Endothelial cell of umbilical vein (primary cell): ENCODE results near the gene CLINT1. TPM values are rescaled to one million over a fixed set of nuclear protein-coding genes. Genes with fewer than 3 reads are reported as not detected.

Experiments
- BruUV-seq: library from RNA; stranded (reverse); fragments of 400-500 nt; replicated peaks from 2 replicates; lab custom pipeline; 2021; lab: Mats Ljungman, UMichigan
- CTCF ChIA-PET: fragments of 300-600, 350-600 bp; sonication (Branson Sonifier 250); formaldehyde crosslinking; loops from one replicate; lab custom pipeline; 2021; ENCODE audit warnings: antibody characterized with exemption, inconsistent platforms; lab: Charles Lee
- POLR2A ChIA-PET: fragments of 300-600, 350-600 bp; sonication (Branson Sonifier 250); formaldehyde crosslinking; loops from one replicate; lab custom pipeline; 2021; ENCODE audit warnings: antibody characterized with exemption, inconsistent platforms; lab: Charles Lee
- DNase-seq: peaks from one replicate; pipeline ENCODE4 v3.0.0-alpha.2; 2011; ENCODE audit warnings: low read depth, low spot score
- FAIRE-seq: peaks from 2 replicates; lab custom pipeline; 2011; peaks lifted over from hg19 to GRCh38; lab: Jason Lieb, UNC
- H2AFZ ChIP-seq: 2 replicates; pipeline ENCODE4 v1.6.0; 2012; ENCODE audit warnings: low read depth, low read length, control low read depth, inconsistent platforms
- H3K27ac ChIP-seq: 2 replicates; pipeline ENCODE4 v1.5.1; 2011; ENCODE audit warnings: low read depth, mild to moderate bottlenecking, control low read depth, low read length, moderate library complexity; ENCODE audit not compliant: insufficient read depth
- H3K27me3 ChIP-seq, 2 experiments: 2 replicates each; pipeline versions ENCODE4 v1.6.0 to v1.6.1; 2011; ENCODE audit warnings: low read length in 2 of 2, mixed read lengths in 1 of 2; ENCODE audit not compliant: control insufficient read depth in 2 of 2, insufficient read depth in 2 of 2
- H3K36me3 ChIP-seq, 2 experiments: 2 replicates in 1 of 2; 3 replicates in 1 of 2; pipeline ENCODE4 v1.5.1; 2011; ENCODE audit warnings: low read length in 2 of 2, mild to moderate bottlenecking in 1 of 2, moderate library complexity in 1 of 2; ENCODE audit not compliant: control insufficient read depth in 2 of 2, insufficient read depth in 2 of 2; ENCODE audit errors: extremely low read depth in 1 of 2
- H3K4me1 ChIP-seq: 3 replicates; pipeline ENCODE4 v1.5.1; 2011; ENCODE audit warnings: mild to moderate bottlenecking, low read length; ENCODE audit not compliant: control insufficient read depth, insufficient read depth; ENCODE audit errors: extremely low read depth
- H3K4me2 ChIP-seq: 2 replicates; pipeline ENCODE4 v1.6.1; 2011; ENCODE audit warnings: low read length, control low read depth, mixed read lengths; ENCODE audit not compliant: insufficient read depth
- H3K4me3 ChIP-seq, 3 experiments: fragments of 200-600 bp in 1 of 3; sonication (generic), shearing (Covaris generic) in 1 of 3; replicated peaks in 1 of 3; 2 replicates each; pipeline ENCODE4 v1.5.1; 2011 to 2016; ENCODE audit warnings: control low read depth in 3 of 3, low read length in 3 of 3, mild to moderate bottlenecking in 2 of 3, inconsistent platforms in 1 of 3, low read depth in 1 of 3, moderate library complexity in 1 of 3; ENCODE audit not compliant: insufficient read depth in 1 of 3
- H3K79me2 ChIP-seq: 2 replicates; pipeline ENCODE4 v1.6.0; 2012; ENCODE audit warnings: low read length, inconsistent platforms; ENCODE audit not compliant: control insufficient read depth, insufficient read depth
- H3K9ac ChIP-seq: replicated peaks from 2 replicates; pipeline ENCODE3; 2011; ENCODE audit warnings: low read length, control low read depth; ENCODE audit not compliant: insufficient read depth; ENCODE audit errors: extremely low read depth
- H3K9me1 ChIP-seq: replicated peaks from 3 replicates; pipeline ENCODE4 v1.6.0; 2011; ENCODE audit warnings: mild to moderate bottlenecking, low read length; ENCODE audit not compliant: control insufficient read depth, insufficient read depth; ENCODE audit errors: extremely low read depth
- H3K9me3 ChIP-seq: replicated peaks from 2 replicates; pipeline ENCODE4 v1.5.1; 2012; ENCODE audit warnings: low read length, inconsistent platforms; ENCODE audit not compliant: control insufficient read depth, insufficient read depth
- H4K20me1 ChIP-seq: replicated peaks from 2 replicates; pipeline ENCODE3; 2011; ENCODE audit warnings: mild to moderate bottlenecking, low read length; ENCODE audit not compliant: control insufficient read depth, insufficient read depth; ENCODE audit errors: extremely low read depth
- CTCF ChIP-seq, 2 donors: IDR thresholded peaks; 1 replicate in 1 of 2; 2 replicates in 1 of 2; pipeline ENCODE4 v1.5.1; 2011; ENCODE audit warnings: low read length in 2 of 2, mild to moderate bottlenecking in 2 of 2, moderate library complexity in 2 of 2, control low read depth in 1 of 2, inconsistent platforms in 1 of 2, low read depth in 1 of 2; ENCODE audit not compliant: insufficient read depth in 1 of 2; ENCODE audit errors: extremely low read depth in 1 of 2
- EZH2 ChIP-seq: IDR thresholded peaks from 2 replicates; pipeline ENCODE4 v1.6.1; 2012; ENCODE audit warnings: borderline replicate concordance, low read depth, mild to moderate bottlenecking, moderate library complexity, low read length, inconsistent platforms; ENCODE audit not compliant: severe bottlenecking
- FOS ChIP-seq: IDR thresholded peaks from 2 replicates; pipeline ENCODE4 v1.6.1; 2011; ENCODE audit warnings: mild to moderate bottlenecking, low read length, moderate library complexity, borderline replicate concordance; ENCODE audit not compliant: insufficient read depth
- GATA2 ChIP-seq: IDR thresholded peaks from 2 replicates; pipeline ENCODE4 v1.7.0; 2011; ENCODE audit warnings: low read depth, mild to moderate bottlenecking, moderate library complexity, mixed read lengths, low read length; ENCODE audit not compliant: insufficient read length, insufficient read depth
- JUN ChIP-seq: IDR thresholded peaks from 2 replicates; pipeline ENCODE4 v1.6.1; 2011; ENCODE audit warnings: borderline replicate concordance, low read depth; ENCODE audit not compliant: insufficient read length, insufficient read depth
- MAX ChIP-seq: IDR thresholded peaks from 2 replicates; pipeline ENCODE4 v1.6.1; 2011; ENCODE audit not compliant: insufficient read depth, insufficient read length
- MYC ChIP-seq: IDR thresholded peaks from one replicate; pipeline ENCODE4 v1.6.1; 2011; ENCODE audit warnings: mild to moderate bottlenecking, low read depth, low read length
- POLR2A ChIP-seq: IDR thresholded peaks from 2 replicates; pipeline ENCODE4 v1.6.1; 2012; ENCODE audit warnings: low read depth, mild to moderate bottlenecking, control low read depth, low read length
- POLR2AphosphoS5 ChIP-seq: IDR thresholded peaks from 2 replicates; pipeline ENCODE4 v1.6.1; 2012; ENCODE audit warnings: low read depth, mild to moderate bottlenecking, control low read depth, low read length, moderate library complexity; ENCODE audit not compliant: insufficient read depth
- dilution Hi-C: fragments of 300-500 bp; cut with MboI; formaldehyde crosslinking; loops from one replicate; pipeline ENCODE4 v1.15.0; 2019; ENCODE audit warnings: low sequenced_read_pairs; ENCODE audit not compliant: extremely low pct_ligation_motif_present
- intact Hi-C: fragments of 100-400 bp; cut with micrococcal nuclease; formaldehyde crosslinking; loops from one replicate; pipeline ENCODE4 v1.10.0; 2022
- polyA plus RNA-seq, 4 experiments: library from polyadenylated mRNA; depleted of rRNA in 3 of 4; stranded (reverse) in 3 of 4; unstranded in 1 of 4; fragments of >200 nt; gene quantifications; 2 replicates each; pipeline versions ENCODE4 v1.2.1 to v1.2.3, GENCODE V29; 2011 to 2012; ENCODE audit warnings: missing spikeins in 1 of 4
- total RNA-seq: library from RNA; stranded (reverse); gene quantifications from 2 replicates; pipeline ENCODE4 v1.2.3, GENCODE V29; 2021

CLINT1 gene
- total and polyA plus RNA-seq, 2 donors (not counting 3 experiments of a cell fraction or from before 2014, with no cell fraction given), result 76.6 to 158 TPM

- peaks cover 10% of the 10 kb centered on the region for H3K4me1 ChIP-seq
- FAIRE-seq, result no peak
- H3K27me3 ChIP-seq, result no peaks in the 10 kb centered on the region
- ChIA-PET POLR2A (no interaction called here), CTCF (interaction anchor here (1.0 to 1.3 kb wide), 3 partner anchors 10 to 83 kb away, joined by 3 to 6 read pairs (median 4); no protein-coding TSS in a partner anchor)
- no peaks in the 10 kb centered on the region for H3K9me1 ChIP-seq
- H3K4me3 ChIP-seq, result no peak overlapping the region
- dilution Hi-C loops (no loop called here), intact Hi-C loops (no loop called here)
- TF ChIP-seq MAX (no peak), EZH2 (no peak), MYC (no peak), JUN (no peak), FOS (no peak), GATA2 (no peak), POLR2AphosphoS5 (no peak), POLR2A (no peak), CTCF (IDR thresholded peaks at IDR 0.05; ENCODE audit: extremely low read depth in 1 of 2, insufficient read depth in 1 of 2, low read depth in 1 of 2, low read length in 2 of 2) (no peak)
- no peaks in the 10 kb centered on the region for H3K9me3 ChIP-seq
- no peaks in the 10 kb centered on the region for H3K36me3 ChIP-seq
- no peaks in the 10 kb centered on the region for H3K79me2 ChIP-seq
- no peak for DNase-seq
- no peaks in the 10 kb centered on the region for H4K20me1 ChIP-seq
- H2AFZ ChIP-seq, result no peak overlapping the region
- no peak overlapping the region for H3K9ac ChIP-seq
- no peak overlapping the region for H3K4me2 ChIP-seq
- H3K27ac ChIP-seq, result no peak overlapping the region
- BruUV-seq, result no TSS peak
Observed at GRCh38 chr5:157865781-157866180, 6.8 kb upstream of the CLINT1 start.
